ENCODE data around the gene USP15.
"Not testable (repeated sequence)": the region's sequence is repeated elsewhere in the genome, so short reads cannot be mapped to it uniquely, and the experiment has no call there.

Gene USP15

GRCh38 chr12:62323386-62323785 lies 63.2 kb downstream of the USP15 start:
- DNase-seq (ENCODE audit: low spot score): no peak

- DNase-seq (ENCODE audit: low spot score): no peak
Observed at GRCh38 chr12:62328296-62328921, 68.2 kb downstream of the USP15 start.

GRCh38 chr12:62331306-62331705 lies 71.1 kb downstream of the USP15 start:
- DNase-seq (ENCODE audit: low spot score): no peak

GRCh38 chr12:62332598-62332997 lies 72.4 kb downstream of the USP15 start:
- DNase-seq (ENCODE audit: low spot score): no peak

- DNase-seq (ENCODE audit: low spot score): no peak
Observed at GRCh38 chr12:62335057-62335456, 74.9 kb downstream of the USP15 start.

- no peak for DNase-seq (ENCODE audit: low spot score)
Observed at GRCh38 chr12:62335796-62336195, 75.6 kb downstream of the USP15 start.

GRCh38 chr12:62337643-62338042 lies 77.4 kb downstream of the USP15 start:
- not testable (repeated sequence) for DNase-seq (ENCODE audit: low spot score)

- DNase-seq (ENCODE audit: low spot score): not testable (repeated sequence)
Observed at GRCh38 chr12:62342614-62343303, 82.6 kb downstream of the USP15 start.

GRCh38 chr12:62343304-62344120 lies 83.3 kb downstream of the USP15 start:
- not testable (repeated sequence) for DNase-seq (ENCODE audit: low spot score)

- DNase-seq (ENCODE audit: low spot score): not testable (repeated sequence)
Observed at GRCh38 chr12:62344731-62345556, 84.7 kb downstream of the USP15 start.

- no peak for DNase-seq (ENCODE audit: low spot score)
Observed at GRCh38 chr12:62345667-62346066, 85.5 kb downstream of the USP15 start.

GRCh38 chr12:62346817-62347216 lies 86.6 kb downstream of the USP15 start:
- no peak for DNase-seq (ENCODE audit: low spot score)

- DNase-seq (ENCODE audit: low spot score): no peak
Observed at GRCh38 chr12:62347922-62348650, 87.9 kb downstream of the USP15 start.

GRCh38 chr12:62350554-62350953 lies 90.3 kb downstream of the USP15 start:
- no peak for DNase-seq (ENCODE audit: low spot score)

- DNase-seq (ENCODE audit: low spot score): no peak
Observed at GRCh38 chr12:62351326-62351725, 91.1 kb downstream of the USP15 start.

GRCh38 chr12:62361048-62361447 lies 100.8 kb downstream of the USP15 start:
- DNase-seq (ENCODE audit: low spot score): no peak

- no peak for DNase-seq (ENCODE audit: low spot score)
Observed at GRCh38 chr12:62363506-62363905, 103.3 kb downstream of the USP15 start.

GRCh38 chr12:62364697-62365096 lies 104.5 kb downstream of the USP15 start:
- DNase-seq (ENCODE audit: low spot score): not testable (repeated sequence)

- not testable (repeated sequence) for DNase-seq (ENCODE audit: low spot score)
Observed at GRCh38 chr12:62365846-62366245, 105.6 kb downstream of the USP15 start.

- not testable (repeated sequence) for DNase-seq (ENCODE audit: low spot score)
Observed at GRCh38 chr12:62368430-62369223, 108.4 kb downstream of the USP15 start.

All from Ammon's horn (tissue), 1 donor.